Kidney capillary endothelial cell (primary cell): ENCODE results near the gene UPB1.
A peak's percentile ranks its signal among the peaks of the same experiment; 100 is the strongest.
"Not testable (repeated sequence)": the region's sequence is repeated elsewhere in the genome, so short reads cannot be mapped to it uniquely, and the experiment has no call there.

Source experiments
- DNase-seq: peaks from one replicate; pipeline ENCODE4 v3.0.0-alpha.2; 2018; ENCODE audit warnings: low spot score

The UPB1 gene

GRCh38 chr22:24504540-24504939 lies 9.4 kb downstream of the UPB1 start:
- no peak for DNase-seq

DNA sequence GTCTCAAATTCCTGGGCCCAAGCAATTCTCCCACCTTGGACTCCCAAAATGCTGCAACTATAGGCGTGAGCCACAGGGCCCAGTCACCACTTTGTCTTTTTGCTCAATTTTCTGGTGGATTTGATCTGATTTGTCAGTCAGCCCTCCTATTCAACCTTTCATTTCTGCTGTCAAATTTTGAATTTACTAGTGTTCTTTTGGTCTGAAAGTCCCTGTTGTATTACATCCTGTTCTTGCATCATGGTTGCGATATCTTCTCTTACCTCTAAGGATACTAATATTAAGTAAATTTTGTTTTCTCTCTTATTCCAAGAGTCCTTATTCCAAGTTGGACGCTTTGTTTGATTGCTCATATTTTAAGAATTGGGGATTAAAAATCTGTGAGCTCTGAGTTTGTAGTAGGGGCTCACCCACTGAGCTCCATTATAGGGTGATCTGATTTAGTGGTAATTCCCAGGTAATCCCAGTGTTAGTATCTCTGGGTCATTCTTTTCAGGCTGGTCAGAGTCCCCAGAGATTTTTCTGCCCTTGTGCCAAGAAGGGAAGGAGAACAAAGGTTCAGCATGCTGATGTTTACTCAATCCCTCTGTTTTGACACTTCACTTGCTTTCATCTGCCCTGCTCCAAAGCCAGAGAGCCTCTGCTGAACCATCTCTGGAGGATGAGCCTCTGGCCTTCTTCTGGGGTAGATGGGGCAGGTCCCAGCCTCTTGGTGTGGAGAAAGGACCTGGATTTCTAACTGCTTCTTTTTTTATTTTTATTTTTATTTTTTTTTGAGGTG lies 10.0 kb downstream of the UPB1 start:
- no peak for DNase-seq

DNA sequence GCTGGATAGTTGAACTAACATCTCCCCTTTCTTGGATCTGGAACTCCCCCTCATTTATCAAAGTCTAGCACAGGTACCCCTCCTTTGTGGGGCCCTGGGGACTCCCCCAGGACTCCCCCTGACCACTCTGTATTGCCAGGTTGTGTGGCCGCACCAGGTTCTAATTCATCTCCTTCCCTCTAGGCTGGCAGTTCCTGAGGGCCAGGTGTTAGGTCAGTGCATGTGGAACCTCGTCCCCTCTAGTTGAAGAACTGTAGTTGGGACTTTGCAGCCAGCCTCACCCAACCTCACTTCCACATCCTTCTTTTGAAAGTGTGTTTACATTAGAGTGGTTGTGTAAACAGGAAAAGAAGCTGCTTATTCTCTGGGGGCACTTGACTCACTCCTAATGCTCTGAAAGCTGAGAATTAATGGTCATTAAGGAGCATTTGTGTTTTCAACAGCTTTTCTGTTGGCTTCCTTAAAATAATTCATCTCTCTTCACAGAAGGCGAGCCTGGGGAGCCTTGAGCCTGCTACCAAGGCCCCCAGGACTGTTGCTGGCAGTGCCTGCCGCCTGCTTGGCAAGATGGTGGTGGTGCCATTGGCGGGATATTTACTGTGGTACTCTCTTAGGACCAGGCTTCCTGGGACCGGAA lies 11.8 kb downstream of the UPB1 start:
- peak; percentile 45 for DNase-seq

GRCh38 chr22:24507716-24508115 lies 12.6 kb downstream of the UPB1 start:
- DNase-seq = no peak

GRCh38 chr22:24510637-24511625 lies 15.8 kb downstream of the UPB1 start:
- no peak for DNase-seq

- no peak for DNase-seq
Observed at GRCh38 chr22:24512043-24512442, 16.9 kb downstream of the UPB1 start.

- no peak for DNase-seq
Observed at GRCh38 chr22:24513378-24514240, 18.5 kb downstream of the UPB1 start.

DNA sequence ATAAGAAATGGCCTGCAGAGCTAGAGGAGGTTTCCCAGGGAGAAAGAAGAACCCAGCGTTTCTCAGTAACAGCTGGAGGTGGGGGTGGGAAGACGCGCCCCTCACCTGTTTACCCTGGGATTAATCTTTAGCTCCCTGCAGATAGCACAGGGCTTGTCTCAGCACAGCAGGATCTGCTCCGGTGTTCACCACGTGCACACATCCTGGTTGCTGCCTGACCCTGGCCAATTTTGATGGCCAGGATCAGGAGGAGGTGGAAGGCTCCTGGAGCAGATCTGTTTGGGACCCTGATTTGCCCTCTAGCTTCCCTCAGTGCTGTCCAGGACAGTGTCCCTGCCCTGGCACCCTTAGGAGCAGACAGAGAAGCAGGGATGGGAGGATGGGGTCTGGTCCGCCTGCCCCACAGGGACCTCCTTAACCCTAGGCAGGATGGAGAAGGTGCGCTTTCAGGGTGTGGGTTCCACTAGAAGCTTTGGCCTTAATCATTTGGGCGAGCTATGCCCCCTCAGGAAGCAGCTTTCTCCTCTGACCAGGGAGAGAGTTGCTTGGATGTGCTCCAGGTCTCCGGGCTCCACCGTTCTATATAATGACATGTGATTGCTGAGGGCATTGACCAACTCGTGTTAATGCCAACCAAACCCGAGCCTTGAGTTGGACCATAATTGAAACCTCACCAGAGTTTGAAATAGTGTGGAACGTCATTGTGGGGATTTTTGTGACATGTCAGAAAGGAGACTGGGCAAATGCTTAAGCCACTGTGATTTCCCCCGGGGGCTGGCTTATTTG lies 19.3 kb downstream of the UPB1 start:
- DNase-seq = no peak

DNA sequence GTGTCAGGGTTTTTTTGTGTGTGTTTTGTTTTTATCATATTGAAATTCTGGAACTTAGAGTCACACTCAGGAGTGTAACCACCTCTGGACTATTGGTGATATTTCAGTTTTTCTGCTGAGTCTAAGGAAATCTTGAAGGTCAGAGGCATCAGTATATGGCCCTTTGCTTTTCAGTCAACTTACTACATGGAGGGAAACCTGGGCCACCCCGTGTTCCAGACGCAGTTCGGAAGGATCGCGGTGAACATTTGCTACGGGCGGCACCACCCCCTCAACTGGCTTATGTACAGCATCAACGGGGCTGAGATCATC lies 19.9 kb downstream of the UPB1 start:
- DNase-seq = no peak

DNA sequence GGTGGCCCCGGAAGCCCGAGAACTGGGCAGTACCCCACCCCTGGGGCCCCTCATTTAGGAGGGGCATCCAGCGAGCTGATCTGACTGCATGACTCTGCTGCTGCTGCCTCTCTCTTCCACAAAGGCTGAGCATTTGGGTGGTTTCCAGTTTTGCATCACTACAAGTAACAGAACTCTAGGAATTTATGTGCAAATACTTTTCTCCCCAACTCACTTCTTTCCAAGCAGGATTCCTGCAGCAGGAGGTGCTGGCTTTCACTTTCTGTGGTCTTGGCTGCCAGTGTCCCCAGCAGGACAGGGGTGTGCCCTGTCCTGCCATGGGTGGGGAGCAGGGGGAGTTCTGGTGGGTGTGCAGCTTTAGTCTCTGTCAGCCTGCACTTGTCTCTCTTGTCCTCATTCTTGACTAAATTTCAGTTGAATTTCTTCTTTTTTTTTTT lies 21.2 kb downstream of the UPB1 start:
- no peak for DNase-seq

GRCh38 chr22:24517446-24517845 lies 22.3 kb downstream of the UPB1 start:
- no peak for DNase-seq

DNA sequence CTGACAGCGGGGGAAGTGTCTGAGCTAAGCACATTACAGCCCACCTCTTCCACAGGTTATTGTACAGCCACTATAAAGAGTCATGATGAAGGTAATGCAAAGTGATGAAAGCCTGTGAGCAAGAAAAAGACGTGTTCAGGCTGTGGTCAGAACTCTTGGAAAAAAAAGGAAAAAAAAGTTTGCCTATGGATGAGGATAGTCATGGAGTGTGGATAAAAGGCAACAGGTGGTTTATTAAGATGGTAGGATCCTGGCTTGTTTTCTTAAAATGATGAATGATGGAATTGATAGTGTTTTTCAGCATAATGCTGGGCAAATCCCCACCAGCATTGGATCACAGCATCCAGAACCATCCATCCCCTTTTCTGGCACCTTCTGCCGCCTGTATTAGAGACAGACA lies 23.1 kb downstream of the UPB1 start:
- no peak for DNase-seq

DNA sequence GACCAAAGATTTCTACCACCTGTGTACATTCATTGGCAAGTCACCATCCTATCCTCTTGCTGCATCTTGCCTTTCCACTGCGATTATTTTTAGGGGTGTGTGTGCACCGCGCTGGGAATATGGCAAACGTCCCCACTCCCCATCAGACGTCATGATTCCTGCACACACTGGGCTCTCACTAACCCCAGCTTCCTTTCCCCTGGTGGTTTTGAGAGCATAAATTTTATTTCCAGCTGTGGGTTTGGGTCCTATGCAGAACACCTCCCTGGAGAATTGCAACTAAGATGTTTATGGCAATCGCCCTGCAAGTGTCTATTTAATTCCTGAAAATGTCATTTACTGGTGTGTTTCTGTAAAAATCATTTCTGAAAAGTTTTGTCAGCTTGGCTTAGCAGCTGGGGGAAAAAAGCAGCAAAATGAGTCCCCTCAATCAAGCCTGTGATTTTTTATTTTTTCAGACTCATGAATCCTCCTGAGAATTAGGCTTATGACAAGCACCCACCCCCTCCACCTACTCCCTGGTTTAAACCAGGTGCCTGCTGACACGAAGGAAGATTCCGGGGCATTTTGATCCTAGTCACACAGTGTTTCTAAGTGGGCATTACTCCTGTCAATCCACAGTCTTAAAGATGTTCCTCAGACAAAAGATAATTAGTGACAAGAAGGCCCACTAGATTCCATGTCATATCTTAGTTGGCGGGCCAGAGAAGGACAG lies 23.8 kb downstream of the UPB1 start:
- no peak for DNase-seq

DNA sequence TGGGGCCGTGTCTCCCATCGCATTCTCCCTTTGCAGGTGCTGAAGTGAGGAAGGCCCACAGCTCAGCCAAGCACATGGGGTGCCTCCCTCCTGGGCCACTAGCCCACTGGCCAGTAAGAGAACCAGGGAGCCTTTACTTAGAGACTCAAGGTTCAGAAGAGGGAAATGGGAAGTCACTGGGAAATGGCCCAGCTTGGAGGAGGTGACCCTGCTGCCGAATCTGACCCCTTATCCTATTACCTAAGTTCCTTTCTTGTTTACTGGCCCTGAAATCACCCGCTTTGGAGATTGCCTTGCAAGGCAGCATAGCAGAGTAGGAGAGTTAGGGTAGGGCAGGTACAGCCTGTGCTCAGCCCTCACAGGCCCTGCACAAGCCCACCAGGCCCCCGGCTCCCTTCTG lies 24.4 kb downstream of the UPB1 start:
- no peak for DNase-seq

DNA sequence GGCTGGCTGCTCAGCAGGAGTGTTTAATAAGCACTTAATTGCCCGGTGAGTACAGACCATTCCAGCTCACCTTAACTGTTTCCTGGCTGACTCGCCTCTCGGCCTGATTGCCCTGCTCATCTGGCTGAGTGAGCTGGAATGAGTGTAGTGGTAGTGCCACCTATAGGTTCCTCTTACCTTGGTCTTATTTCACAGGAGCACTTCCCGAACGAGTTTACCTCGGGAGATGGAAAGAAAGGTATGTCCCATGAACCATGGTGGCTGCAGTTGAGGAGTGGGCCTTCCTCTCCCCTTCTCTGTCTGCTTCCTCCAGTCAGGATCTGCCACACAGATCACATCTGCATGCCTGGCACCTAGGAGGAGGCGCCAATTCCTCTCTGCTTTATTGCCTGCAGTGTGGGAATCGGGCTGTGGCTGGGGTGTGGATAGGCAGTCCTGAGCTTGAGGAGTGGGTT lies 26.7 kb downstream of the UPB1 start:
- DNase-seq = peak; percentile 54

- DNase-seq = peak; percentile 46
Observed at GRCh38 chr22:24523873-24524272, 28.7 kb downstream of the UPB1 start.

DNA sequence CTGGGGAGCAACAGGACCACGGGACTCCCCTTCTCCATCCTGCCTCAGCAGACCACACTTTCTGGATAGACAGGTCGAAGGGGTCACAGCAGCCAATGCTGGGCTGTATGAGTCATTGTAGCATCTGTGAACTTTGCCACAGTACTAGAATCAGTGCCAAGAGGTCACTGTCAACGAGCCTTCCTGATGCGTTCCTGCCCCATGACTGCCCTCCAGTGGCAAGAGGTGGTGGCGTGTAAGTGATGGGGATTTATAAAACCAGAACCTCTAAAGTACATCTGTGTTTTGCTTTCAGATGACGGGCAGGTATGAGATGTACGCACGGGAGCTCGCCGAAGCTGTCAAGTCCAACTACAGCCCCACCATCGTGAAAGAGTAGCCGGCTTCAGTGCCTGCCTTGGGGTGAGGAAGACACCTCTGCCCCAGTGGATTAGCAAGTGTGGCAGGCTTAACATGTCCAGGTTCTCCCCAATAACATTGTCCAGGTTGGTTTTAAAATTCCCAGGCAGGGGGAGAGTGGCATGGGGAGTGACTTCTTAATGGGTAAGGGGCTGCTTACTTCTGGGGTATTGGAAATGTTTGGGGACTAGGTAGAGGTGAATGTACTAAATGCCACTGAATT lies 30.4 kb downstream of the UPB1 start:
- peak; percentile 80 for DNase-seq

- no peak for DNase-seq
Observed at GRCh38 chr22:24526191-24526590, 31.1 kb downstream of the UPB1 start.

DNA sequence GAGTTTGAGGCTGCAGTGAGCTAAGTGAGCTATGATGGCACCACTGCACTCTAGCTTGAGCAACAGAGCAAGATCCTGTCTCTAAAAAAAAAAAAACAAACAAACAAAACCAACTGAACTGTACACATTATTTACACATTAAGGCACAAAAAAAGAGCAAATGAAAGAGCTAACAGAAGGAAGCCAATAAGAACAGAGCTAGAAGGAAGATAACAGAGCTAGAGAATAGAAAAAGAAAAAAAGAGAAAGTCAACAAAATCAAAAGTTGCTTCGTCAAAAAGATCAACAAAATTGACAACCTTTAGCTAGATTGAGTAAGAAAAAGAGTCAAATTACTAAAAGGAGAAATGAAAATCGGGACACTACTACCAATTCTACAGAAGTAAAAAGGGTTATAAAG lies 34.8 kb downstream of the UPB1 start:
- no peak for DNase-seq

DNA sequence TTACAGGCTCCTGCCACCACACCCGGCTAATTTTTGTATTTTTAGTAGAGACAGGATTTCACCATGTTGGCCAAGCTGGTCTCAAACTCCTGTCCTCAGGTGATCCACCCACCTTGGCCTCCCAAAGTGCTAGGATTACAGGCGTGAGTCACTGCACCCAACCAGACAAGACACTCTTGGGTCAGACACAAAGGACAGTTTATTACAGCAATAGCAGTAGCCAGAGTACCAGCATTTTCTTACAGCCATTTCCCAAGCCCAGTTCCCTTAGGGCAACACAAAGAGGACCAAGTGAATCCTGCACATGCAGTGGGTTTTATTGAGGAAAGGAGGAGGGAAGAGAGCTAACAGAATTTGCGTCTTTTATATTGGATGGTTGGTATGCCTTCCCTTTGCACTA lies 35.8 kb downstream of the UPB1 start:
- not testable (repeated sequence) for DNase-seq
